Erythroblast (primary cell): ENCODE results near the gene INF2.

Experiments used
- GATA1 ChIP-seq: IDR thresholded peaks from 2 replicates; pipeline ENCODE4 v1.6.1; 2011; ENCODE audit warnings: low read depth, mild to moderate bottlenecking, control low read depth, low read length, moderate library complexity
- POLR2A ChIP-seq: IDR thresholded peaks from 2 replicates; pipeline ENCODE4 v1.6.1; 2011; ENCODE audit warnings: mild to moderate bottlenecking, low read length

DNA sequence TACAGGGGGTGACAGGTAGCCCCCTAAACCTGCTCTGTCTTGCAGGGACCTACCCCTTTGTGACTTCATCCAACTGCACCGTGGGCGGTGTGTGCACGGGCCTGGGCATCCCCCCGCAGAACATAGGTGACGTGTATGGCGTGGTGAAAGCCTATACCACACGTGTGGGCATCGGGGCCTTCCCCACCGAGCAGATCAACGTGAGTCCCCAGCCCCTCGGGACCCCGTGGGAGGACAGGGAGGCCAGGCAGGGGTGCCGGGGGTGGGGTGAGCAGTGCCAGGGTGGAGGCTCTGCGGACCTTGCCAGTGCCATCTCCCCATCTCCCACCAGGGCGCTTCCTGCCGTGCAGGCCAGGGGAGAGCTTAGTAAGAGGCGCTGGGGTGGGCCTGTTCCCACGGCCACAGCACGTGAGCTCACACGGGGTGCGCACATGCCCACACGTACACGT lies 52.4 kb downstream of the INF2 start:
- no peak for TF ChIP-seq POLR2A
- TF ChIP-seq GATA1: no peak
